Activated naive CD4-positive, alpha-beta T cell treated with anti-CD3 and anti-CD28 coated beads, Interleukin-2, amount 50 U/mL, for 24 hours (primary cell): ENCODE data around the gene OR52E6.

Experiments used
- H3K27ac Mint-ChIP-seq: one replicate; pipeline ENCODE4 v1.8.0; 2021; ENCODE audit warnings: mild to moderate bottlenecking, mixed read lengths
- H3K27me3 Mint-ChIP-seq: one replicate; pipeline ENCODE4 v1.8.0; 2021; ENCODE audit warnings: mixed read lengths
- H3K36me3 Mint-ChIP-seq: one replicate; pipeline ENCODE4 v1.8.0; 2021; ENCODE audit warnings: mixed read lengths
- H3K4me1 Mint-ChIP-seq: one replicate; pipeline ENCODE4 v1.8.0; 2021; ENCODE audit warnings: mixed read lengths
- H3K4me3 Mint-ChIP-seq: one replicate; pipeline ENCODE4 v1.8.0; 2021; ENCODE audit warnings: mild to moderate bottlenecking, mixed read lengths
- H3K9me3 Mint-ChIP-seq: one replicate; pipeline ENCODE4 v1.8.0; 2021; ENCODE audit warnings: mixed read lengths

The OR52E6 gene

DNA sequence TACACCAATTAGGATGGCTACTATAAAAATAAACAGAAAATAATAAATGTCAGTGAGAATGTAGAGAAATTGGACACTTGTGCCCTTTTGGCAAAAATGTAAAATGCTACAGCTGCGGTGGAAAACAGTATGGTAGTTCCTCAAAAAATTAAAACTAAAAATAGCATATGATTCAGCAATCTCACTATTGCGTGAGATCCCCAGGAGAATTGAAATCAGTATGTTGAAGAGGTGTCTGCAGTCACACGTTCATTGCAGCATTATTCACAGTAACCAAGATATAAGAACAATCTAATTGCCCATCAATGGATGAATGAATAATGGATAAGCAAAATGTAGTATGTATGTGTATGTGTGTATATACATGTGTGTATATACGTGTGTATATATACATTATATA is 26.2 kb downstream of the OR52E6 start:
- no peak overlapping the region for H3K4me3 Mint-ChIP-seq
- H3K9me3 Mint-ChIP-seq, result no peaks in the 10 kb centered on the region
- no peaks in the 10 kb centered on the region for H3K36me3 Mint-ChIP-seq
- peaks cover 15% of the 10 kb centered on the region for H3K4me1 Mint-ChIP-seq
- no peak overlapping the region for H3K27ac Mint-ChIP-seq
- H3K27me3 Mint-ChIP-seq, result no peaks in the 10 kb centered on the region

GRCh38 chr11:5809905-5810795 is 31.5 kb downstream of the OR52E6 start:
- H3K27me3 Mint-ChIP-seq, result peaks cover 2% of the 10 kb centered on the region
- H3K4me1 Mint-ChIP-seq, result peaks cover 11% of the 10 kb centered on the region
- H3K27ac Mint-ChIP-seq, result no peak overlapping the region
- no peak overlapping the region for H3K4me3 Mint-ChIP-seq
- no peaks in the 10 kb centered on the region for H3K36me3 Mint-ChIP-seq
- no peaks in the 10 kb centered on the region for H3K9me3 Mint-ChIP-seq

DNA sequence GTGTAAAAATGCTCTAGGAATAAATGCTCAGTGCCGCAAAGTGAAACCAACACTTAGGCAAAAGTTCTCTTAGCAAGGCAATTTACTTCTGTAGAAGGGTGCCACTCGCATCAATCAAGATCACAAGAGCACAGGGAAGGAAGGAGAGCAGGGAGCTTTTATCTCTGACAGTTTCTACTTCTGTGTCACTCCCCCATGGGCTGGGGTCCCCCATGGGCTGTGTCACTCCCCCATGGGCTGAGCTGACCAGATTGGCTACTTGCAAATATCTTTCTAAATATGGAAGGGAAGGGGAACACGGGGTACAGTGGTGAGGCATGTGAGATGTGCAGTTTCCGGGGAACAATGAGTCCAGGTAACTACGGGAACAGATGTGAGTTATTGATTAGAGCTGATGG is 32.6 kb downstream of the OR52E6 start:
- Mint-ChIP-seq H3K9me3 (peaks cover under 1% of the 10 kb centered on the region), H3K4me1 (peaks cover 11% of the 10 kb centered on the region), H3K36me3 (no peaks in the 10 kb centered on the region), H3K4me3 (peak overlapping the region; percentile 90), H3K27ac (no peak overlapping the region), H3K27me3 (peaks cover 2% of the 10 kb centered on the region)

DNA sequence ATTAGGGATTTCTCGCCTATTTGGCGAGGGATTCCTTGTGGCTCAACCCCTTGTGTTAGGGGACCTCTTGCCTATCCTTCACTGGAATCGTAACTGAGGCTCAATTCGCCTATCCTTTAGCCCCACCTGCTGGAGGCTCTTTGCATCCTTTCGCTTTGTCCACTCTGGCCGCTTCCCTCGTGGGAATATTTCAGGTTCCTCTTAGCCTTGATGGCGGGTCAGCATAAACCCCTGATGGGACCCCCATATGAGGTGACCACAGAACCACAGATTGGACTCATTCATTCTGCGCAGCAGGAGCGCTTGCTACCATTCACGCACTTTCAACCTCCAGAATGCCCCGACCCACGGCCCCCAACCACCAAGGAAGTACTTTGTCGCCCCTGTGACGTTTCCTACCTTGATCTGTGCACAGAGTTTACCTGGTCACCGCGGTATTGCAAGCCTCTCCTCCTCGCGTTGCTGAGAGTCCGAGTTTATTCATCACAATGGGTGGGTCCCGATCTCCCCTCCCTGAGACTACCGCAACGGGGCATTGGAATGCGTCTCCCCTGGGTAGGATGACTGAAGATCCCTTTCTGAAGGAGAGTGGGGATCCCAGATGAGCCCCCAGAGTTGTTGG is 33.1 kb downstream of the OR52E6 start, which contains the start of gene OR52N2:
TSS of gene OR52N2 (plus strand) at position 425 of the 622 bp plus-strand sequence. CDS start 11,412 bp downstream, outside the sequence.
- peaks cover 2% of the 10 kb centered on the region for H3K27me3 Mint-ChIP-seq
- H3K36me3 Mint-ChIP-seq, result no peaks in the 10 kb centered on the region
- peaks cover 6% of the 10 kb centered on the region for H3K9me3 Mint-ChIP-seq
- H3K4me3 Mint-ChIP-seq, result peak within 1 kb of the TSS; percentile 90
- no peak within 1 kb of the TSS for H3K27ac Mint-ChIP-seq
- peaks cover 11% of the 10 kb centered on the region for H3K4me1 Mint-ChIP-seq

GRCh38 chr11:5807580-5807979 is 34.1 kb downstream of the OR52E6 start:
- Mint-ChIP-seq H3K4me3 (no peak overlapping the region), H3K27ac (no peak overlapping the region), H3K9me3 (peaks cover 13% of the 10 kb centered on the region), H3K36me3 (no peaks in the 10 kb centered on the region), H3K27me3 (peaks cover 9% of the 10 kb centered on the region), H3K4me1 (peaks cover 11% of the 10 kb centered on the region)

GRCh38 chr11:5803982-5804381 is 37.7 kb downstream of the OR52E6 start:
- Mint-ChIP-seq H3K27ac (no peak overlapping the region), H3K36me3 (no peaks in the 10 kb centered on the region), H3K4me3 (no peak overlapping the region), H3K27me3 (peaks cover 13% of the 10 kb centered on the region), H3K4me1 (peaks cover 6% of the 10 kb centered on the region), H3K9me3 (peaks cover 13% of the 10 kb centered on the region)

- Mint-ChIP-seq H3K27ac (no peak overlapping the region), H3K9me3 (no peaks in the 10 kb centered on the region), H3K4me1 (no peaks in the 10 kb centered on the region), H3K4me3 (no peak overlapping the region), H3K36me3 (no peaks in the 10 kb centered on the region), H3K27me3 (peaks cover 22% of the 10 kb centered on the region)
These were observed 45.2 kb downstream of the OR52E6 start for GRCh38 chr11:5796541-5796940.

GRCh38 chr11:5791165-5791564 is 50.5 kb downstream of the OR52E6 start, which contains the start of gene OR52N1:
OR52N1 (minus strand) TSS chr11:5791265; CDS start chr11:5788816, 2,449 bp downstream.
- no peak within 1 kb of the TSS for H3K27ac Mint-ChIP-seq
- peaks cover 10% of the 10 kb centered on the region for H3K27me3 Mint-ChIP-seq
- no peak within 1 kb of the TSS for H3K4me3 Mint-ChIP-seq
- no peaks in the 10 kb centered on the region for H3K4me1 Mint-ChIP-seq
- H3K9me3 Mint-ChIP-seq, result no peaks in the 10 kb centered on the region
- H3K36me3 Mint-ChIP-seq, result no peaks in the 10 kb centered on the region
